ENCODE measurements around the gene CERT1.
"Not testable (repeated sequence)": the region's sequence is repeated elsewhere in the genome, so short reads cannot be mapped to it uniquely, and the experiment has no call there.

Gene CERT1

GRCh38 chr5:75491621-75492020 lies 19.8 kb downstream of the CERT1 start:
- Histone ChIP-seq H3K9me3 (ENCODE audit: control insufficient read depth, low read length) (peaks cover 9% of the 10 kb centered on the region), H3K36me3 (ENCODE audit: control insufficient read depth in 1 of 2, insufficient read depth in 2 of 2, low read depth in 1 of 2, low read length in 2 of 2) (peaks cover 7 to 61% of the 10 kb centered on the region in 2 experiments), H3K4me1 (ENCODE audit: control insufficient read depth, insufficient read depth, low read depth, low read length) (no peaks in the 10 kb centered on the region), H3K79me1 (replicated peaks; ENCODE audit: low read length, poor library complexity, severe bottlenecking) (peaks cover 10% of the 10 kb centered on the region), H3K27me3 (ENCODE audit: control insufficient read depth in 1 of 2, insufficient read depth in 1 of 2, low read length in 2 of 2) (no peaks in the 10 kb centered on the region), H3K4me3 (ENCODE audit: insufficient read depth in 1 of 2, low read depth in 1 of 2, low read length in 2 of 2) (no peak overlapping the region), H2BK5ac (ENCODE audit: low read depth, low read length, poor library complexity, severe bottlenecking) (no peak overlapping the region), H3K14ac (ENCODE audit: low read length in 2 of 2) (no peak overlapping the region), H3K18ac (ENCODE audit: low read depth in 1 of 2, low read length in 2 of 2) (no peak overlapping the region), H2BK120ac (ENCODE audit: low read depth, low read length) (no peak overlapping the region), H4K8ac (ENCODE audit: low read length) (no peak overlapping the region), H3K23ac (ENCODE audit: low read length in 2 of 2) (no peak overlapping the region), H3K4ac (ENCODE audit: low read depth in 1 of 2, low read length in 2 of 2) (no peak overlapping the region), H4K91ac (ENCODE audit: low read length) (no peak overlapping the region), H2BK12ac (ENCODE audit: low read length in 2 of 2) (no peak overlapping the region), H2BK15ac (ENCODE audit: low read depth, poor library complexity, severe bottlenecking) (no peak overlapping the region), H2AK5ac (ENCODE audit: low read length, severe bottlenecking) (no peak overlapping the region), H3K27ac (ENCODE audit: low read length, poor library complexity, severe bottlenecking) (no peak overlapping the region), H3K9ac (ENCODE audit: low read length) (no peak overlapping the region), H3K4me2 (ENCODE audit: low read length, poor library complexity, severe bottlenecking) (no peak overlapping the region), H2AFZ (ENCODE audit: low read depth, low read length) (no peak overlapping the region)
- no peak for DNase-seq
- no CpG with 5 or more reads among the region's 2 CpGs for WGBS

DNA sequence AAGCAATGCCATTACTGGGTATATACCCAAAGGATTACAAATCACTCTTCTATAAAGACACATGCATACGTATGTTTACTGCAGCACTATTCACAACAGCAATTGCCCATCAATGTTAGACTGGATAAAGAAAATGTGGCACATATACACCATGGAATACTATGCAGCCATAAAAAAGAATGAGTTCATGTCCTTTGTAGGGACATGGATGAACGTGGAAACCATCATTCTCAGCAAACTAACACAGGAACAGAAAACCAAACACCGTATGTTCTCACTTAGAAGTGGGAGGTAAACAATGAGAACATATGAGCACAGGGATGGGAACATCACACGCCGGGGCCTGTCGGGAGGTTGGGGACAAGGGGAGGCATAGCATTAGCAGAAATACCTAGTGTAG lies 21.6 kb downstream of the CERT1 start:
- WGBS, result 92% methylated on average over 6 of the region's 6 CpGs
- H3K27me3 ChIP-seq (ENCODE audit: control insufficient read depth in 1 of 2, insufficient read depth in 1 of 2, low read length in 2 of 2); H2BK120ac ChIP-seq (ENCODE audit: low read depth, low read length); H4K8ac ChIP-seq (ENCODE audit: low read length); H3K4ac ChIP-seq (ENCODE audit: low read depth in 1 of 2, low read length in 2 of 2); H3K23ac ChIP-seq (ENCODE audit: low read length in 2 of 2); H2BK12ac ChIP-seq (ENCODE audit: low read length in 2 of 2); H2AFZ ChIP-seq (ENCODE audit: low read depth, low read length); H3K79me1 ChIP-seq (replicated peaks; ENCODE audit: low read length, poor library complexity, severe bottlenecking); DNase-seq; H3K14ac ChIP-seq (ENCODE audit: low read length in 2 of 2); H4K91ac ChIP-seq (ENCODE audit: low read length); H3K4me2 ChIP-seq (ENCODE audit: low read length, poor library complexity, severe bottlenecking); H3K9ac ChIP-seq (ENCODE audit: low read length); H3K18ac ChIP-seq (ENCODE audit: low read depth in 1 of 2, low read length in 2 of 2); H2AK5ac ChIP-seq (ENCODE audit: low read length, severe bottlenecking); H3K4me1 ChIP-seq (ENCODE audit: control insufficient read depth, insufficient read depth, low read depth, low read length); H2BK5ac ChIP-seq (ENCODE audit: low read depth, low read length, poor library complexity, severe bottlenecking); H2BK15ac ChIP-seq (ENCODE audit: low read depth, poor library complexity, severe bottlenecking); H3K4me3 ChIP-seq (ENCODE audit: insufficient read depth in 1 of 2, low read depth in 1 of 2, low read length in 2 of 2); H3K27ac ChIP-seq (ENCODE audit: low read length, poor library complexity, severe bottlenecking): not testable (repeated sequence)
- peaks cover 7 to 53% of the 10 kb centered on the region in 2 experiments for H3K36me3 ChIP-seq (ENCODE audit: control insufficient read depth in 1 of 2, insufficient read depth in 2 of 2, low read depth in 1 of 2, low read length in 2 of 2)
- H3K9me3 ChIP-seq (ENCODE audit: control insufficient read depth, low read length), result peaks cover 21% of the 10 kb centered on the region

DNA sequence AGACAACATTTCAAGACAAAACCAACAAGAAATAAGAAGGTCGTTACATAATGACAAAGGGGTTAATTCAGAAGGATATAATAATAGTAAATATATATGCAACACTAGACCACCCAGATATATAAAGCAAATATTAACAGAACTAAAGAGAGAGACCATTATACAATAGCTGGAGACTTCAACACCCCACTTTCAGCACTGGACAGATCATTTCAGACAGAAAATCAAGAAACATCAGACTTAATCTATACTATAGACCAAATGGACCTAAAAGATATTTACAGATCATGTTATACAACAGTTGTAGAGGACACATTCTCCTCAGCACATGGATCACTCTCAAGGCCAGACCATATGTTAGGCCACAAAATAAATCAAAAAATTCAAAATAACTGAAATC lies 26.8 kb downstream of the CERT1 start:
- no CpG with 5 or more reads among the region's 1 CpG for WGBS
- no peak overlapping the region for H3K9ac ChIP-seq (ENCODE audit: low read length)
- peaks cover 0 to 11% of the 10 kb centered on the region in 2 experiments for H3K36me3 ChIP-seq (ENCODE audit: control insufficient read depth in 1 of 2, insufficient read depth in 2 of 2, low read depth in 1 of 2, low read length in 2 of 2)
- no peak overlapping the region for H2BK12ac ChIP-seq (ENCODE audit: low read length in 2 of 2)
- H3K4ac ChIP-seq (ENCODE audit: low read depth in 1 of 2, low read length in 2 of 2), result no peak overlapping the region
- H2BK120ac ChIP-seq (ENCODE audit: low read depth, low read length), result no peak overlapping the region
- H3K4me3 ChIP-seq (ENCODE audit: insufficient read depth in 1 of 2, low read depth in 1 of 2, low read length in 2 of 2), result no peak overlapping the region
- no peak overlapping the region for H2BK15ac ChIP-seq (ENCODE audit: low read depth, poor library complexity, severe bottlenecking)
- no peak overlapping the region for H3K23ac ChIP-seq (ENCODE audit: low read length in 2 of 2)
- no peak overlapping the region for H3K18ac ChIP-seq (ENCODE audit: low read depth in 1 of 2, low read length in 2 of 2)
- no peak overlapping the region for H3K4me2 ChIP-seq (ENCODE audit: low read length, poor library complexity, severe bottlenecking)
- no peak overlapping the region for H4K8ac ChIP-seq (ENCODE audit: low read length)
- H3K14ac ChIP-seq (ENCODE audit: low read length in 2 of 2), result no peak overlapping the region
- H4K91ac ChIP-seq (ENCODE audit: low read length), result no peak overlapping the region
- H2AFZ ChIP-seq (ENCODE audit: low read depth, low read length), result no peak overlapping the region
- H3K27me3 ChIP-seq (ENCODE audit: control insufficient read depth in 1 of 2, insufficient read depth in 1 of 2, low read length in 2 of 2), result no peaks in the 10 kb centered on the region
- H2AK5ac ChIP-seq (ENCODE audit: low read length, severe bottlenecking), result no peak overlapping the region
- no peak for DNase-seq
- peak overlapping the region; percentile 19 for H2BK5ac ChIP-seq (ENCODE audit: low read depth, low read length, poor library complexity, severe bottlenecking)
- H3K4me1 ChIP-seq (ENCODE audit: control insufficient read depth, insufficient read depth, low read depth, low read length), result no peaks in the 10 kb centered on the region
- H3K27ac ChIP-seq (ENCODE audit: low read length, poor library complexity, severe bottlenecking), result no peak overlapping the region
- peaks cover 14% of the 10 kb centered on the region for H3K79me1 ChIP-seq (replicated peaks; ENCODE audit: low read length, poor library complexity, severe bottlenecking)
- peaks cover 20% of the 10 kb centered on the region for H3K9me3 ChIP-seq (ENCODE audit: control insufficient read depth, low read length)

- WGBS, result 98% methylated on average over 3 of the region's 3 CpGs
- Histone ChIP-seq H4K8ac (ENCODE audit: low read length) (no peak overlapping the region), H3K18ac (ENCODE audit: low read depth in 1 of 2, low read length in 2 of 2) (no peak overlapping the region), H3K27ac (ENCODE audit: low read length, poor library complexity, severe bottlenecking) (no peak overlapping the region), H3K9me3 (ENCODE audit: control insufficient read depth, low read length) (peaks cover 20% of the 10 kb centered on the region), H2BK12ac (ENCODE audit: low read length in 2 of 2) (no peak overlapping the region), H2BK5ac (ENCODE audit: low read depth, low read length, poor library complexity, severe bottlenecking) (no peak overlapping the region), H3K4me1 (ENCODE audit: control insufficient read depth, insufficient read depth, low read depth, low read length) (no peaks in the 10 kb centered on the region), H2BK120ac (ENCODE audit: low read depth, low read length) (no peak overlapping the region), H2AFZ (ENCODE audit: low read depth, low read length) (no peak overlapping the region), H3K4me3 (ENCODE audit: insufficient read depth in 1 of 2, low read depth in 1 of 2, low read length in 2 of 2) (no peak overlapping the region), H3K9ac (ENCODE audit: low read length) (no peak overlapping the region), H3K23ac (ENCODE audit: low read length in 2 of 2) (no peak overlapping the region), H2BK15ac (ENCODE audit: low read depth, poor library complexity, severe bottlenecking) (no peak overlapping the region), H2AK5ac (ENCODE audit: low read length, severe bottlenecking) (no peak overlapping the region), H3K27me3 (ENCODE audit: control insufficient read depth in 1 of 2, insufficient read depth in 1 of 2, low read length in 2 of 2) (no peaks in the 10 kb centered on the region), H3K36me3 (ENCODE audit: control insufficient read depth in 1 of 2, insufficient read depth in 2 of 2, low read depth in 1 of 2, low read length in 2 of 2) (peaks cover 0 to 4% of the 10 kb centered on the region in 2 experiments), H3K4me2 (ENCODE audit: low read length, poor library complexity, severe bottlenecking) (no peak overlapping the region), H3K4ac (ENCODE audit: low read depth in 1 of 2, low read length in 2 of 2) (no peak overlapping the region), H3K14ac (ENCODE audit: low read length in 2 of 2) (no peak overlapping the region), H4K91ac (ENCODE audit: low read length) (no peak overlapping the region), H3K79me1 (replicated peaks; ENCODE audit: low read length, poor library complexity, severe bottlenecking) (peaks cover 18% of the 10 kb centered on the region)
- no peak for DNase-seq
These were observed 28.9 kb downstream of the CERT1 start for GRCh38 chr5:75482482-75482881.
